Measurements from ENCODE around the gene OR4D6. TPM values are rescaled to one million over a fixed set of nuclear protein-coding genes. Genes with fewer than 3 reads are reported as not detected.

The OR4D6 gene
- total RNA-seq, 1 donor from 2014 or later, result not detected

DNA sequence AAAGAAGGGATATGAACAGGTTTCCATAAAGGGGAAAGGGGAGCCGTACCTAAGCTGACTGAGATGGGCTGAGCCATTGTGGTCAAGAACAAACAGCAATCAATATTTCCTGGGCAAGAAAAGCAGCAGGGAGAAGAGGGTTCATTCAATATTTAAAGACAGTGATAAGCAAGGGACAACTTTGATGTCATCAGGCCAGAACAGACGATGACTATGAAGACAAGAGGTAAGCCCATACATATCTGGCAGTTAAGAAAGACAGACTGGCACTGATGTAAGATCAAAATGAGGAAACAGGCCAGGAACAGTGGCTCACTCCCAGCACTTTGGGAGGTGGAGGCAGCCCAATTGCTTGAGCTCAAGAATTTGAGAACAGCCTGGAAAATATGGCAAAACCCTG, 32.9 kb upstream of the OR4D6 start:
- H3K9me3 Mint-ChIP-seq, result no peaks in the 10 kb centered on the region
- TF ChIP-seq, protein P1, sequence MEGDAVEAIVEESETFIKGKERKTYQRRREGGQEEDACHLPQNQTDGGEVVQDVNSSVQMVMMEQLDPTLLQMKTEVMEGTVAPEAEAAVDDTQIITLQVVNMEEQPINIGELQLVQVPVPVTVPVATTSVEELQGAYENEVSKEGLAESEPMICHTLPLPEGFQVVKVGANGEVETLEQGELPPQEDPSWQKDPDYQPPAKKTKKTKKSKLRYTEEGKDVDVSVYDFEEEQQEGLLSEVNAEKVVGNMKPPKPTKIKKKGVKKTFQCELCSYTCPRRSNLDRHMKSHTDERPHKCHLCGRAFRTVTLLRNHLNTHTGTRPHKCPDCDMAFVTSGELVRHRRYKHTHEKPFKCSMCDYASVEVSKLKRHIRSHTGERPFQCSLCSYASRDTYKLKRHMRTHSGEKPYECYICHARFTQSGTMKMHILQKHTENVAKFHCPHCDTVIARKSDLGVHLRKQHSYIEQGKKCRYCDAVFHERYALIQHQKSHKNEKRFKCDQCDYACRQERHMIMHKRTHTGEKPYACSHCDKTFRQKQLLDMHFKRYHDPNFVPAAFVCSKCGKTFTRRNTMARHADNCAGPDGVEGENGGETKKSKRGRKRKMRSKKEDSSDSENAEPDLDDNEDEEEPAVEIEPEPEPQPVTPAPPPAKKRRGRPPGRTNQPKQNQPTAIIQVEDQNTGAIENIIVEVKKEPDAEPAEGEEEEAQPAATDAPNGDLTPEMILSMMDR (IDR thresholded peaks at IDR 0.05; ENCODE audit: unreplicated experiment), result no peak
- H3K4me3 Mint-ChIP-seq, result no peak overlapping the region
- peaks cover 22% of the 10 kb centered on the region for H3K4me1 Mint-ChIP-seq
- H3K27me3 Mint-ChIP-seq (ENCODE audit: low read depth), result no peaks in the 10 kb centered on the region
- H3K27ac Mint-ChIP-seq, result no peak overlapping the region
- no peaks in the 10 kb centered on the region for H3K36me3 Mint-ChIP-seq
- DNase-seq (ENCODE audit: low spot score in 2 of 2, unreplicated experiment in 2 of 2), result no peak

DNA sequence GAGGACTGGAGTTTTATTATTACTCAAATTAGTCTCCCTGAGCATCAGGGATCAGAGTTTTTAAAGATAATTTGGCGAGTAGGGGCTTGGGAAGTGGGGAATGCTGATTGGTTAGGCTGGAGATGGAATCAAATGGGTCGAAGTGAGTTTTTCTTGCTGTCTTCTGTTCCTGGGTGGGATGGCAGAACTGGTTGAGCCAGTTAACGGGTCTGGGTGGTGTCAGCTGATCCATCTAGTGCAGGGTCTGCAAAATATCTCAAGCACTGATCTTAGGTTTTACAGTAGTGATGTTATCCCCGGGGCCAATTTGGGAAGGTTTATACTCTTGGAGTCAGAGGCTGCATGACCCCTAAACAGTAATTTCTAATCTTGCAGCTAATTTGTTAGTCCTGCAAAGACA, 31.6 kb upstream of the OR4D6 start:
- Mint-ChIP-seq H3K4me3 (no peak overlapping the region), H3K36me3 (no peaks in the 10 kb centered on the region)

DNA sequence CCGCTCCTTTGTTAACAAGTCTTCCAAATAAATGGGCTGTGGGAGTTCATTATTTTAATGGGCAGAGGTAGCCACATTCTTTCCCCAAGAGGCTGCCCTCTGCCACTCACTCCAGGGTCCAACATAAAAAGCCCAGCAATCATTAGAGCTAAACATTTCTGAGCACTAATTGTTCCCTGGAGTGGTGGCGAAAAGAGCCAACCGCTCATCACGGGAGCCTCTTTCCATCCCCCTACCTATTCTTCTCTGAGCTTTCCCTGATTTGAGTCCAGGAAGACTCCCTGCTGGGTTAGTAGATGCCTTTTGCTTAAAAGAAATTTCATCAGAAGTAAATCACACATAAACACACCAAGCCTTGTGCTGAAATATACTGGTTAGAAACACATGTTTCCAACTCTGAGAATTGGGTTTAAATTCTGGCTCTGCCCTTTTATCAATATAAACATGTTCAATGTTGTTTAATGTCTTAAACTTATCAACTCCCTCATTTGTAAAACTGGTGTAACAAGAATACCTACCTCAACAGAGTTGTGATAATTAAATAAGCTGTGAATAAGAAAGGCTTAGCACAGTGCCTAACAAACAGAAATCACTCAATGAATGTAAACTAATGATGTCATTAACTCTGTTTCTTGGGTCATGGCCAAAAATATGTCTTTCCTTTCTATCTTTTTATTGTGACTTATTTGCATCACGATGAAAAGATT, 30.2 kb upstream of the OR4D6 start, which contains the start of gene OR5A2:
TSS of gene OR5A2 (minus strand) at position 53 of the 707 bp plus-strand sequence. CDS start 3,460 bp downstream, outside the sequence.
- Mint-ChIP-seq H3K36me3 (no peaks in the 10 kb centered on the region), H3K4me3 (no peak within 1 kb of the TSS), H3K27me3 (ENCODE audit: low read depth) (no peaks in the 10 kb centered on the region), H3K27ac (no peak within 1 kb of the TSS), H3K9me3 (no peaks in the 10 kb centered on the region), H3K4me1 (peaks cover 22% of the 10 kb centered on the region)
- TF ChIP-seq, protein P1 (IDR thresholded peaks at IDR 0.05; ENCODE audit: unreplicated experiment), result no peak
- DNase-seq (ENCODE audit: low spot score in 2 of 2, unreplicated experiment in 2 of 2), result no peak

More for the DNA sequence above, 31.6 kb upstream of the OR4D6 start:
- TF ChIP-seq, protein P1 (IDR thresholded peaks at IDR 0.05; ENCODE audit: unreplicated experiment), result no peak
- Mint-ChIP-seq H3K9me3 (no peaks in the 10 kb centered on the region), H3K4me1 (peaks cover 22% of the 10 kb centered on the region), H3K27me3 (ENCODE audit: low read depth) (no peaks in the 10 kb centered on the region), H3K27ac (no peak overlapping the region)
- DNase-seq (ENCODE audit: low spot score in 2 of 2, unreplicated experiment in 2 of 2), result no peak

DNA sequence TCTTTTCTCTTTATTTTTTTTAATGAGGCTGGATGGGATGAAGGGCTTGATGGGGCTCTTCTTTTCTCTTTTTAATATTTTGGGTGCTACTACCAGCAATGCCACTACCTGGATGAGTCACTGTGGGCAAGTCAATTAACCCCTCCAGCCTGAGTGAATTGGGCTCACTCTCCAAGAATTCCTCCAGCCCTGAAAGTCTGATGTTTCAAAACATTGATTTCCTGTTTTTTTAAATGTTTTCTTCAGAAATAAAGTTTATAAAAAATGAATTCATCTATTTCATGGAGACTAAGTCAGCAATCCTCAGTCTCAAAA, 29.7 kb upstream of the OR4D6 start:
- Mint-ChIP-seq H3K27ac (no peak overlapping the region), H3K36me3 (no peaks in the 10 kb centered on the region), H3K27me3 (ENCODE audit: low read depth) (peaks cover 4% of the 10 kb centered on the region), H3K4me1 (peaks cover 22% of the 10 kb centered on the region), H3K9me3 (no peaks in the 10 kb centered on the region), H3K4me3 (no peak overlapping the region)
- no peak for DNase-seq (ENCODE audit: low spot score in 2 of 2, unreplicated experiment in 2 of 2)
- TF ChIP-seq, protein P1 (IDR thresholded peaks at IDR 0.05; ENCODE audit: unreplicated experiment), result no peak

DNA sequence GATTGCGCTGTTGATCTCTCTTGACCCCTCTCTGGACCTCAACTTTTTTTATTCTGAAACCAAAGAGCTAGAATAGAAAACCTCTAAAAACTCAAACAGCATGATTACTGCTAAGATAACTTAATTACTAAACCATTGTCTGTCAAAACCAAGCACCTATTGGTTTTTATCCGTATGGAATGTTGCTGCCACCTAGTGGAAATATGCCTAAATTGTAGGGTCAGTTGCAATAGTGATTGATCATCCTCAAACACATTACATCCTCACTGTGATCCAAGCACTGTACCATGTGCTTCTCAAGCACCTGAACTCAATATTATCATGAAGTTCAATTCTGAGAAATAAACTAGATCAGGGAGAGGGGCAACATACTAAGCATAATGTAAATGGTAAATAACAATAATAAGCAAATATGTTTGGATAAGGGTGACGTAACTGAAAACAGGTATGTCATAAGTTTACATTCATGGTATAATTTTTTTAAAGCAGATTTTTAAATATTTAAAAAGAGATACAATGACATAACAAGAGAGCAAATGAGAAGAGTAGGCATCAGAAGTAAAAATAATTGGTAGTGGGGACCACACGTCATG, 26.7 kb upstream of the OR4D6 start:
- H3K27me3 Mint-ChIP-seq (ENCODE audit: low read depth), result peaks cover 6% of the 10 kb centered on the region
- H3K9me3 Mint-ChIP-seq, result no peaks in the 10 kb centered on the region
- no peak for DNase-seq (ENCODE audit: low spot score in 2 of 2, unreplicated experiment in 2 of 2)

More for the DNA sequence above, 26.7 kb upstream of the OR4D6 start:
- TF ChIP-seq, protein P1 (IDR thresholded peaks at IDR 0.05; ENCODE audit: unreplicated experiment), result peak; percentile 85
- no peak overlapping the region for H3K4me3 Mint-ChIP-seq
- no peaks in the 10 kb centered on the region for H3K36me3 Mint-ChIP-seq
- peaks cover 19% of the 10 kb centered on the region for H3K4me1 Mint-ChIP-seq
- no peak overlapping the region for H3K27ac Mint-ChIP-seq

Data from mesothelial cell of epicardium (in vitro differentiated cells).